NCI-H526 treated with DMSO at 0.1 percent for 48 hours (cell line): ENCODE data around the gene KIF26B.

ENCODE experiments used
- DNase-seq: peaks from one replicate; lab custom pipeline; 2025; lab: John Stamatoyannopoulos, UW

Gene KIF26B

GRCh38 chr1:245598524-245599305 is 443.9 kb downstream of the KIF26B start:
- DNase-seq: no peak

GRCh38 chr1:245599371-245600174 is 444.8 kb downstream of the KIF26B start:
- no peak for DNase-seq

GRCh38 chr1:245600658-245601057 is 445.9 kb downstream of the KIF26B start:
- no peak for DNase-seq

- DNase-seq: no peak
Measured at GRCh38 chr1:245603311-245603865, 448.6 kb downstream of the KIF26B start.

DNA sequence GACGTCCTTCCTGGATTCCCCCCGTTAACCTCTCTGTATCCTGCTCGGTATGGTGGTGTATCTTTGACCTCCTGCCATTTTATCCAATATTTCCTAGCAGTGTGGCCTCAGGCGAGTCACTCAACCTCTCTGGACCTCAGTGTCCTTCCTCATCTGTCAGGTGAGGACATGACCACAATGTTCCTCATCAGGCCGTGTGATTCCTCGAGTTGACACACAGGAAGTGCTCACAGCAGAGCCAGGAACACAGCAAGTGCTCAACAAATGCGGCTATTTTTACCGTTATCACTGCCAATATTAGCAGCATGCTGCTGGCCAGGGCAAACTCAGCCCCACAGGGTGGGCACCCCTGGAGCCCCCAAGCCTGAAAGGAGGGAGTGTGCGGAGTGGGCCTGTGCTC is 450.2 kb downstream of the KIF26B start:
- DNase-seq: no peak

DNA sequence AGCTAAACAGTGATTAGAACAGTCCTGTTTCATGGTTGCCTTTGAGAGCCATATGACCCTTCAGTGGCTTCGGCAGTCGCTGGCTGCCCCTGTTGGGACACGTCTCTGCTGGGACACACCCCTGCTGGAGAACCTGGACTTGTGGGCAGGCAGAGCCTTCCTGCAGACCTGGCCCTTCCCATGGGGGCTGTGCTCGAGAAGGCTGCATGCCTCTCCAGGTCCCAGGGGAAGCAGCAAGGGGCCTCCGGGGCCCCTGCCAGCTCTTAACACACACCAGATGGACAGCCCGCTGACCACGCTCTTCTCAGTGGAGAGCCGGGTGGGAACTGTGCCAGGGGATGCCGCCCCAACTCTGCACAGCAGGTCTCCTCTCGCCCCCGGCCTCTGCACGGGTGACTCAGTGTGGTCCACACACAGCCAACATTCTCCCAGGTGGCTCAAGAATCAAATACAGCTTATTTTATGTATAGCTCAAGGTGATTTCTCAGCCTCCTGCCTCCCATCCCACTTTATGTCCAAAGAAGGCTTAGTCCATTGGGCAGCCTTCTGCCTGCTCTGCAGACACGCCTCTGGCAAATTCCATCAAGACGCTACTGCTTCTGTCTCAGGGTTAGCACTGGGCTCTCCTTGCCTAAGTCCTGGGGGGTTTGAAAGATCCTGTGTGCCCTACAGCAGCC is 450.8 kb downstream of the KIF26B start:
- DNase-seq: no peak

GRCh38 chr1:245606157-245606725 is 451.5 kb downstream of the KIF26B start:
- DNase-seq: no peak

GRCh38 chr1:245608271-245608670 is 453.5 kb downstream of the KIF26B start:
- no peak for DNase-seq

GRCh38 chr1:245609354-245610150 is 454.8 kb downstream of the KIF26B start:
- DNase-seq: no peak

DNA sequence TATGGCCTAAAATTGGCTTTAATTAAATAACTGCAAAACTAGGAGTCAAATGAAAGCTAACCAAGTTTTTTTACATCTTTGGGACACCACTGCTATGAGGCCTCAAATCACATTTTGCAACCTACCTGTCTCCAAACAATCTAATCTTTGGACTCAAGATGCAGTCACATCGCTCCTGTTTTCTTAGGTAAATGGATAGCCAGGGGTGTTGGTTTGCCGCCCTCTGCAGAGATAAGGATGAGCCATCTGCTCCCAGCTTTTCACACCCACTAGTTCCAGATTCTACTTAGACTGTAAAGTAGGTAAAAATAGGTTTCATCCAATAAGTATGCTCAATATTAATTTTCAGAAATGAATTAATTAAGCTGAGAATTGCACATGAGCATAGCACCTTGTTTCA is 456.5 kb downstream of the KIF26B start:
- DNase-seq: no peak

- DNase-seq: no peak
Measured at GRCh38 chr1:245614476-245614875, 459.7 kb downstream of the KIF26B start.

DNA sequence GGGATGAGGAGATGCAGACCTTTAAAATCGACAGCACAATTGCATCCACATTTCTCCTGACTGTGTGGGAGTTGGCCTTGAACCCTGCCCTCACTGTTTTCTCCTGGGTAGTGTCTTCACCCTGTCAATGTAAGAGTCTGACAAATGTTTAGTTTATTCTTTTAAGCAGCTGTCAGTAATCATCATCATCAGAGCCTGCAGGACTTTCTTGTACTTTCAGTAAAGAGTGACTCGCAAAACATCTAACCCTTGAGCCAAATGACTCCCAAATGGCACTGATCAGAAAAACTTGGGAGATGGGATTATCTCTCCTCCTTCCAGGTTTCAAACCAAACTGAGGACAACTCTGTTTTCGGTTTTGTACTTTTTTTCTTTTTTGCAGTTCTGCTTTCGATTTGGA is 460.2 kb downstream of the KIF26B start:
- no peak for DNase-seq

DNA sequence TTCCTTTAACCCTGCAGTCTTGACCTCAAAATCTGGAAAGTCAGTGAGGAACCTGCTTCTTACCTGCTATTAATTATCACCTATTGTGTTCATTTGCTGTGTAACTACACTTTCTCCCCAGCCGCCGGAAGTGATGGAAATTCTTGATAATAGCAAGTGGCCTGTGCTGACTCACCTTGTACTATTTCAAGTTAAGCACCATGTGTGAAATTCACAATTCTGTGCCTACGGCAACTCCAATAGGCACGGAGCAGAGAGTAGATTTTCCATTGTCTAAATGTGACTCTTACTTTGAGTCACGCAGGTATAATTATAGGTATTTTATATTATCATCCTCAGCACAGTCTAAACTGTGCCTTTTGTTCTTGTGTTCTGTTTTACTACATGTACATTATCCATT is 466.8 kb downstream of the KIF26B start:
- no peak for DNase-seq

DNA sequence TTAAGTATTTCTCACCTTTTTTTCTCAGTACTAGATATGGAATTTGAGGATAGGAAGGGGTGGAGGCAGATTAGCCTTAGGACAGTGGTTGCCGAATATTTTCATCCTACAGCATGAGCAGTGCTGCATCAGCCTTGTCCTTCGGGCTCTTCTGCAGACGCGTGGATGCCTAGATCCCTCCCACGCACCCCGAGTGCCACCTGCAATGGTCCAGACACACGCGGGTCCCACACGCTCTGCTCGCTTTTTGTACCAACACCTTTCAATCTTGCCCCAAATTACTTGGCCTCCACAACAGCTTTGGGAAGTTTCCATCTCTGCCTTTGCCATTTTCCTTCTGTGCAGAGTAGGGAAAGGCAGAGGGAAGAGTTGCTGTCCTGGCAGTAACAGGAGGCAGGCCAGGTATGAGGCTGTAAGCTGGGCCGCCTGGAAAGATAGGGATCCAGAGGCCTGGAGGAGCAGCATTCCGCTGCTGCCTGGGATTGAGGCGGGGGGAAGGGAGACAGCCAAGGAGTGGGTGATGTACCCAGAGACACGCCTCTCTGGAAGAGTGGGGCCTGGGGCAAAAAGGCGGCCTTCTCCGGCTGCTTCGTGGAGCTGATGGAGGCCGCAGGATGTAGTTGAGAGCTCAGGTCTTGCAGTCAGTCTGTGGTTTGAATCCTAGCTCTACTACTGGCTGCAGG is 467.7 kb downstream of the KIF26B start:
- DNase-seq: no peak

GRCh38 chr1:245641384-245641783 is 486.6 kb downstream of the KIF26B start:
- no peak for DNase-seq

- DNase-seq: no peak
Measured at GRCh38 chr1:245645406-245645805, 490.6 kb downstream of the KIF26B start.

- DNase-seq: no peak
Measured at GRCh38 chr1:245645894-245646293, 491.1 kb downstream of the KIF26B start.

GRCh38 chr1:245648749-245649522 is 494.2 kb downstream of the KIF26B start:
- no peak for DNase-seq

DNA sequence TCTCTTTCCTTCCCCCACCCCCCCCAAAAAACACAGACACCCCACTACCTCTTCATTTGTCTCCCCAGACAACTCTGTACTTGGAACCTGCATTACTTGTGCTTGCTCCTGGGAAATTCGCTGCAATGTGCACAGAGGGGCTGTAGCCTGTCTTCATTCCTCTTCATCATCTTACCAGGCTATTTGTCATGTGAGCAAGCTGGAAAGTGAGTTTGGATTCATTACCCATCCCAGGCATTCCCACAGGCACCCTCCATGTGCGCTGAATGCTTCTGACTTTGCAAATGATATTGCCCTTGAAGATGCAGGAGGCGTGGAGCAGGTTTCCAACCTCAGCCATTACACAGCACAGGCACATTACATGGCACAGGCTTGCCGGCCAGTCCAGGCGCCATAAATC is 494.9 kb downstream of the KIF26B start:
- no peak for DNase-seq

DNA sequence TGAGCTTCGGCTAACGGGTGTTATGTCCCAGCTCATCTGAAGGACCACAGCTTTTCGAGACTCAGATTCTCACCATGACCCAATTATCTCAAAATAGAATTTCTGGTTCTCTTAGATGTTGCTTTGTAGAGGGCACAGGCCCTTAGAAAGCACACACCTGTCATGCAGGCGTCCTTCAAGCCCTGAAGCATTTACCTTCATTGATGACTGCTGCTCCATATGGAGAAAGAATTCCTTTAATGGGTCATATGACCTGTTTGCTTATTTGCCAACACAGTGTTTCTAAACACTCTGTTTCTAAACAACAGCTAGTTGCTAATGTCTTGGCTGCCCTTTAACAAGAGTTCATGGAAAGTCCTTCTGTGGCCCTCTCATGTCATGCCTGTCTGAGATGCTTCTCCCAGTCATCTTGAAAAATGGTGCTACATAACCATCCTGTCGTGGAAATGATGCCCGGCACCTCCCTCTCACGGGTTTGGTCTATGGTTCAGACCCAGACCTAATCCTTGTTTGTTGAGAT is 495.7 kb downstream of the KIF26B start:
- no peak for DNase-seq
